SK-N-SH (cell line): ENCODE data around the gene ERCC8. TPM values are rescaled to one million over a fixed set of nuclear protein-coding genes. Genes with fewer than 3 reads are reported as not detected.

ENCODE experiments used
- CTCF ChIA-PET: fragments of 300-600, 350-600 bp; formaldehyde crosslinking; extraction: SDS; loops from one replicate; lab custom pipeline; 2021; lab: Yijun Ruan, JAX
- POLR2A ChIA-PET: fragments of 350-600 bp; sonication (Branson Sonifier 250); formaldehyde crosslinking; extraction: SDS; loops from one replicate; lab custom pipeline; 2020; ENCODE audit warnings: antibody characterized with exemption, inconsistent platforms; lab: Yijun Ruan, JAX
- DNase-seq: peaks from one replicate; pipeline ENCODE4 v3.0.0; 2012
- H2AFZ ChIP-seq: fragments of 200-600 bp; sonication (generic); 2 replicates; pipeline ENCODE4 v1.8.1; 2016; ENCODE audit warnings: antibody characterized with exemption, mild to moderate bottlenecking, low read depth
- H3F3A ChIP-seq: fragments of 200-600 bp; sonication (generic); replicated peaks from 2 replicates; pipeline ENCODE3; 2016; ENCODE audit warnings: antibody characterized with exemption, mild to moderate bottlenecking; ENCODE audit not compliant: insufficient read depth
- H3K27ac ChIP-seq, 2 experiments: fragments of 200-500 bp in 1 of 2; fragments of 200-600 bp in 1 of 2; sonication (Bioruptor generic) in 1 of 2; sonication (generic), shearing (Covaris generic) in 1 of 2; 2 replicates each; pipeline versions ENCODE4 v1.5.1 to v1.6.1; 2014 to 2016; ENCODE audit warnings: low read depth in 2 of 2, inconsistent platforms in 1 of 2, low read length in 1 of 2, mild to moderate bottlenecking in 1 of 2, mixed read lengths in 1 of 2
- H3K27me3 ChIP-seq: fragments of 200-600 bp; sonication (generic), shearing (Covaris generic); 2 replicates; pipeline ENCODE4 v1.6.1; 2016; ENCODE audit warnings: mixed run types; ENCODE audit not compliant: insufficient read depth
- H3K36me3 ChIP-seq, 2 experiments: fragments of 200-500 bp in 1 of 2; fragments of 200-600 bp in 1 of 2; sonication (Bioruptor generic) in 1 of 2; sonication (generic) in 1 of 2; replicated peaks in 1 of 2; 2 replicates each; pipeline versions ENCODE3 to v1.5.1; 2014 to 2016; ENCODE audit warnings: low read length in 1 of 2, mild to moderate bottlenecking in 1 of 2; ENCODE audit not compliant: insufficient read depth in 2 of 2, control insufficient read depth in 1 of 2
- H3K4me1 ChIP-seq, 2 experiments: fragments of 200-500 bp in 1 of 2; fragments of 200-600 bp in 1 of 2; sonication (Bioruptor generic) in 1 of 2; sonication (generic), shearing (Covaris generic) in 1 of 2; 2 replicates each; pipeline versions ENCODE4 v1.5.1 to v1.6.1; 2014 to 2016; ENCODE audit warnings: low read depth in 1 of 2, low read length in 1 of 2, mixed run types in 1 of 2; ENCODE audit not compliant: insufficient read depth in 2 of 2, control insufficient read depth in 1 of 2
- H3K4me2 ChIP-seq: fragments of 200-600 bp; sonication (generic), shearing (Covaris generic); 2 replicates; pipeline ENCODE4 v1.6.1; 2017; ENCODE audit warnings: mixed run types
- H3K4me3 ChIP-seq, 2 experiments: fragments of 200-500 bp in 1 of 2; fragments of 200-600 bp in 1 of 2; sonication (Bioruptor generic) in 1 of 2; sonication (generic), shearing (Covaris generic) in 1 of 2; 2 replicates each; pipeline versions ENCODE4 v1.5.1 to v1.8.1; 2014 to 2016; ENCODE audit warnings: low read depth in 2 of 2, inconsistent platforms in 1 of 2, low read length in 1 of 2, mild to moderate bottlenecking in 1 of 2, mixed read lengths in 1 of 2, moderate library complexity in 1 of 2
- H3K79me2 ChIP-seq: fragments of 200-600 bp; sonication (generic); 2 replicates; pipeline ENCODE4 v1.8.1; 2017; ENCODE audit warnings: mild to moderate bottlenecking; ENCODE audit not compliant: insufficient read depth
- H3K9ac ChIP-seq: fragments of 200-600 bp; sonication (generic); 2 replicates; pipeline ENCODE4 v1.6.1; 2017; ENCODE audit warnings: mixed run types
- H3K9me2 ChIP-seq: fragments of 200-600 bp; sonication (generic); 2 replicates; pipeline ENCODE4 v1.6.1; 2017; ENCODE audit warnings: mixed run types
- H3K9me3 ChIP-seq: fragments of 200-600 bp; sonication (generic); 2 replicates; pipeline ENCODE4 v1.6.1; 2017; ENCODE audit warnings: mixed run types, mild to moderate bottlenecking, moderate library complexity
- H4K20me1 ChIP-seq: fragments of 200-600 bp; sonication (generic); 2 replicates; pipeline ENCODE4 v1.6.1; 2017; ENCODE audit warnings: mild to moderate bottlenecking, mixed run types; ENCODE audit not compliant: insufficient read depth
- EP300 ChIP-seq, 2 experiments: IDR thresholded peaks; 2 replicates each; pipeline versions ENCODE4 v1.4.0 to v1.6.1; 2012; ENCODE audit warnings: borderline replicate concordance in 1 of 2, low read depth in 1 of 2, low read length in 1 of 2
- EZH2phosphoT487 ChIP-seq: fragments of 200-600 bp; sonication (generic); IDR thresholded peaks from 2 replicates; pipeline ENCODE4 v1.6.1; 2017; ENCODE audit warnings: low read depth, mixed run types, mild to moderate bottlenecking, antibody characterized with exemption, moderate library complexity, borderline replicate concordance
- FOXJ3 ChIP-seq: sonication (generic); formaldehyde crosslinking; IDR thresholded peaks from 2 replicates; pipeline ENCODE4 v1.5.1; 2020; ENCODE audit warnings: mild to moderate bottlenecking, missing genetic modification reagents
- IRF3 ChIP-seq: fragments of 150-350 bp; IDR thresholded peaks from 2 replicates; pipeline ENCODE4 v1.6.1; 2016; ENCODE audit warnings: mild to moderate bottlenecking, low read depth, low read length
- JUND ChIP-seq: IDR thresholded peaks from 2 replicates; pipeline ENCODE4 v1.4.0; 2012
- MXI1 ChIP-seq: IDR thresholded peaks from 2 replicates; pipeline ENCODE4 v1.6.1; 2012; ENCODE audit warnings: mild to moderate bottlenecking, low read depth, low read length, improper control_type of control experiment
- NRF1 ChIP-seq: IDR thresholded peaks from 2 replicates; pipeline ENCODE4 v1.6.1; 2012; ENCODE audit warnings: low read depth, mild to moderate bottlenecking, low read length
- PBX3 ChIP-seq: IDR thresholded peaks from 2 replicates; pipeline ENCODE4; 2012
- POLR2AphosphoS5 ChIP-seq: IDR thresholded peaks from 2 replicates; pipeline ENCODE4 v1.6.1; 2012; ENCODE audit warnings: low read depth, low read length
- RAD21 ChIP-seq: IDR thresholded peaks from 2 replicates; pipeline ENCODE4 v1.6.1; 2012; ENCODE audit warnings: mild to moderate bottlenecking, low read length
- RCOR1 ChIP-seq: fragments of 150-350 bp; IDR thresholded peaks from 2 replicates; pipeline ENCODE4 v1.6.1; 2017; ENCODE audit warnings: antibody characterized with exemption, low read length
- RFX5 ChIP-seq: IDR thresholded peaks from 2 replicates; pipeline ENCODE4 v1.6.1; 2012; ENCODE audit warnings: mild to moderate bottlenecking, improper control_type of control experiment, low read length
- RXRA ChIP-seq: IDR thresholded peaks from 2 replicates; pipeline ENCODE4 v1.4.0; 2012; ENCODE audit warnings: low read depth, mild to moderate bottlenecking, borderline replicate concordance
- SIN3A ChIP-seq: IDR thresholded peaks from 2 replicates; pipeline ENCODE4 v1.6.1; 2012; ENCODE audit warnings: low read depth, mild to moderate bottlenecking, low read length, moderate library complexity, borderline replicate concordance
- SMC3 ChIP-seq: IDR thresholded peaks from 2 replicates; pipeline ENCODE4 v1.6.1; 2012; ENCODE audit warnings: low read depth, low read length, improper control_type of control experiment
- TCF12 ChIP-seq: IDR thresholded peaks from 2 replicates; pipeline ENCODE4 v1.4.0; 2012
- TEAD4 ChIP-seq: IDR thresholded peaks from 2 replicates; pipeline ENCODE4 v1.4.0; 2012; ENCODE audit warnings: mild to moderate bottlenecking, borderline replicate concordance; ENCODE audit not compliant: insufficient read depth
- USF2 ChIP-seq: fragments of 150-350 bp; IDR thresholded peaks from 2 replicates; pipeline ENCODE4 v1.6.1; 2017; ENCODE audit warnings: antibody characterized with exemption, low read length, low read depth, borderline replicate concordance
- ZBTB33 ChIP-seq: IDR thresholded peaks from 2 replicates; pipeline ENCODE4 v1.4.0; 2012; ENCODE audit warnings: low read depth, borderline replicate concordance
- WGBS: methylation state at CpG from one replicate; pipeline ENCODE4 v1.1.6; 2017; ENCODE audit warnings: low lambda C conversion rate; 5-methylcytosine and 5-hydroxymethylcytosine counted together
- polyA plus RNA-seq, 3 experiments: library from polyadenylated mRNA; depleted of rRNA; stranded (reverse); fragments of >200 nt; gene quantifications; 2 replicates each; pipeline ENCODE4 v1.2.3, GENCODE V29; 2012
- TF ChIP-seq, protein P1 (sequence below): fragments of 200-600 bp; sonication (generic); IDR thresholded peaks from 2 replicates; pipeline ENCODE4 v1.6.1; 2017; ENCODE audit warnings: antibody characterized with exemption, mild to moderate bottlenecking, moderate library complexity
- TF ChIP-seq, protein P2 (sequence below): IDR thresholded peaks from 2 replicates; pipeline ENCODE4 v1.4.0; 2012; ENCODE audit warnings: low read depth

ERCC8 gene
- polyA plus RNA-seq, 1 of the 3 experiments (the other 2 are of a cell fraction): 11.6 TPM

GRCh38 chr5:60929024-60929423 lies 15.8 kb downstream of the ERCC8 start:
- H3K79me2 ChIP-seq: no peaks in the 10 kb centered on the region
- peaks cover 10% of the 10 kb centered on the region for H3F3A ChIP-seq
- H3K9me3 ChIP-seq: peaks cover 7% of the 10 kb centered on the region; the same call in 1 of the 2 replicates
- no peaks in the 10 kb centered on the region for H3K27me3 ChIP-seq
- DNase-seq: no peak
- CTCF ChIA-PET: interaction anchor here (0.6 to 1.7 kb wide), 5 partner anchors 14 to 897 kb away, joined by 3 to 5 read pairs (median 3); no protein-coding TSS in a partner anchor
- H3K9me2 ChIP-seq: no peaks in the 10 kb centered on the region
- H2AFZ ChIP-seq: no peak overlapping the region
- no peak overlapping the region for H3K4me3 ChIP-seq
- H3K4me1 ChIP-seq: no peaks in the 10 kb centered on the region
- 82% methylated on average over 6 of the region's 6 CpGs for WGBS
- TF ChIP-seq, protein P1, sequence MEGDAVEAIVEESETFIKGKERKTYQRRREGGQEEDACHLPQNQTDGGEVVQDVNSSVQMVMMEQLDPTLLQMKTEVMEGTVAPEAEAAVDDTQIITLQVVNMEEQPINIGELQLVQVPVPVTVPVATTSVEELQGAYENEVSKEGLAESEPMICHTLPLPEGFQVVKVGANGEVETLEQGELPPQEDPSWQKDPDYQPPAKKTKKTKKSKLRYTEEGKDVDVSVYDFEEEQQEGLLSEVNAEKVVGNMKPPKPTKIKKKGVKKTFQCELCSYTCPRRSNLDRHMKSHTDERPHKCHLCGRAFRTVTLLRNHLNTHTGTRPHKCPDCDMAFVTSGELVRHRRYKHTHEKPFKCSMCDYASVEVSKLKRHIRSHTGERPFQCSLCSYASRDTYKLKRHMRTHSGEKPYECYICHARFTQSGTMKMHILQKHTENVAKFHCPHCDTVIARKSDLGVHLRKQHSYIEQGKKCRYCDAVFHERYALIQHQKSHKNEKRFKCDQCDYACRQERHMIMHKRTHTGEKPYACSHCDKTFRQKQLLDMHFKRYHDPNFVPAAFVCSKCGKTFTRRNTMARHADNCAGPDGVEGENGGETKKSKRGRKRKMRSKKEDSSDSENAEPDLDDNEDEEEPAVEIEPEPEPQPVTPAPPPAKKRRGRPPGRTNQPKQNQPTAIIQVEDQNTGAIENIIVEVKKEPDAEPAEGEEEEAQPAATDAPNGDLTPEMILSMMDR: peak; percentile 51
- peak; percentile 32 for TF ChIP-seq RAD21
- no peak for TF ChIP-seq POLR2AphosphoS5
- TF ChIP-seq, all 33 proteins: peak for 2
- POLR2A ChIA-PET: no interaction called here
- peaks cover 36 to 40% of the 10 kb centered on the region in 2 experiments for H3K36me3 ChIP-seq
- no peak overlapping the region for H3K9ac ChIP-seq
- H3K4me2 ChIP-seq: no peak overlapping the region
- no peak overlapping the region for H3K27ac ChIP-seq
- H4K20me1 ChIP-seq: no peaks in the 10 kb centered on the region

DNA sequence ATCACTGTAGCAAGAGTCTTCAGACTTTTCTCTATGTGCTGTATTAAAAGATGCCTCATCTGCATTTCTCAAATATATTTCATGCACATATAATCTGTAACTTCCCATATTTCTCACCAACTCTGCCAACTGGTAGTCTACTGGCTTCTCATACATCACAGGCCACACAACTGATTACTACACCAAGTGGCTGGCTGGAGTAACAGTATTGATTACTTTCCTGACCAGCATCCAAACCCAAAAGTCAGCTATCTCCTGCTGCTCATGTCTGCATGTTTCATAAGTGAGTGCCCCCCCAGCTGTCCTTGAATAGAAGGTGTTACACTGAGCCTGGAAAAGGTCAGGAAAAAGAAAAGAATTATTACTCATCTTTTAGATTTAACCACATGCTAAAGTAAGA lies 17.4 kb downstream of the ERCC8 start:
- ChIA-PET CTCF (interaction anchor here (0.9 kb wide), 1 partner anchor 228 kb away, joined by 3 read pairs; no protein-coding TSS in a partner anchor), POLR2A (no interaction called here)
- TF ChIP-seq EZH2phosphoT487 (no peak), IRF3 (no peak), EP300 (IDR thresholded peaks at IDR 0.05; ENCODE audit: borderline replicate concordance in 1 of 2, low read depth in 1 of 2, low read length in 1 of 2) (no peak), RAD21 (no peak), FOXJ3 (no peak), SIN3A (no peak), ZBTB33 (no peak), TEAD4 (no peak), RCOR1 (no peak), RXRA (no peak), MXI1 (no peak), SMC3 (no peak), NRF1 (no peak), RFX5 (no peak), TCF12 (no peak), USF2 (no peak), JUND (no peak), PBX3 (no peak), POLR2AphosphoS5 (no peak)
- TF ChIP-seq, protein P2, sequence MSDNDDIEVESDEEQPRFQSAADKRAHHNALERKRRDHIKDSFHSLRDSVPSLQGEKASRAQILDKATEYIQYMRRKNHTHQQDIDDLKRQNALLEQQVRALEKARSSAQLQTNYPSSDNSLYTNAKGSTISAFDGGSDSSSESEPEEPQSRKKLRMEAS: no peak

More for the DNA sequence above, 17.4 kb downstream of the ERCC8 start:
- no peak for DNase-seq
- Histone ChIP-seq H3K36me3 (peaks cover 37 to 40% of the 10 kb centered on the region in 2 experiments), H3K4me3 (no peak overlapping the region), H3K4me2 (no peak overlapping the region), H3K9me2 (no peaks in the 10 kb centered on the region), H3K9ac (no peak overlapping the region), H3F3A (peaks cover 10% of the 10 kb centered on the region), H2AFZ (no peak overlapping the region), H3K4me1 (no peaks in the 10 kb centered on the region), H4K20me1 (no peaks in the 10 kb centered on the region), H3K27ac (no peak overlapping the region), H3K27me3 (no peaks in the 10 kb centered on the region), H3K79me2 (no peaks in the 10 kb centered on the region), H3K9me3 (peaks cover 7% of the 10 kb centered on the region; the same call in 1 of the 2 replicates)
